Measurements from ENCODE around the gene CCDC148.

DNA sequence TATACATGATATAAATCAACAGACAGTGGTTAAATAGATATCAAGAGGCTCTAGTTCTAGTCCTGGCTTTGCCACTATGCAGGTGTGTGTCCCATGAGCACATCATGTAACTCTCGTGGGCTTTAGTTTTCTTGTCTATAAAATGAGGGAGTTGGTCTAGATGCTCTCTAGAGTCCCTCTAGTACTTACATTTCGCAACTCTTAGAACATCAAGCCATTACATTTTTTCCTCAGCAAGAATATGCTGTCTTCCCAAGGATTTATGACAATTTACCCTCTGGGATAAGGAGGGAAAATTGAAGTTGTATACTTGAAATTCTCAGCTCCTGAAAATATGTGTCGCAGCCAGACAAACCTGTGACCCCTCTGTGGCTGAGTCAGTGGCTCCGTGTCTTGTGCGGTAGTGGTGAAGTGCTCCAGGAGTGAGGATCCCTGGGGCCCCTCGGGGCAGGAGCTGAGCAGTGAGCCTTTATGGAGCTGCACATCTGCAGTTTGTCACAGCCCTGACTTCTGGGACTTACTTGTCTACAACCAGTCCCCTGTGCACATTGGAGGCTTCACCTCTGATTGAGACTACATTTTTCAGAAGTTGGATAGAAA, 7.0 kb upstream of the CCDC148 start:
- TF ChIP-seq, protein P1, sequence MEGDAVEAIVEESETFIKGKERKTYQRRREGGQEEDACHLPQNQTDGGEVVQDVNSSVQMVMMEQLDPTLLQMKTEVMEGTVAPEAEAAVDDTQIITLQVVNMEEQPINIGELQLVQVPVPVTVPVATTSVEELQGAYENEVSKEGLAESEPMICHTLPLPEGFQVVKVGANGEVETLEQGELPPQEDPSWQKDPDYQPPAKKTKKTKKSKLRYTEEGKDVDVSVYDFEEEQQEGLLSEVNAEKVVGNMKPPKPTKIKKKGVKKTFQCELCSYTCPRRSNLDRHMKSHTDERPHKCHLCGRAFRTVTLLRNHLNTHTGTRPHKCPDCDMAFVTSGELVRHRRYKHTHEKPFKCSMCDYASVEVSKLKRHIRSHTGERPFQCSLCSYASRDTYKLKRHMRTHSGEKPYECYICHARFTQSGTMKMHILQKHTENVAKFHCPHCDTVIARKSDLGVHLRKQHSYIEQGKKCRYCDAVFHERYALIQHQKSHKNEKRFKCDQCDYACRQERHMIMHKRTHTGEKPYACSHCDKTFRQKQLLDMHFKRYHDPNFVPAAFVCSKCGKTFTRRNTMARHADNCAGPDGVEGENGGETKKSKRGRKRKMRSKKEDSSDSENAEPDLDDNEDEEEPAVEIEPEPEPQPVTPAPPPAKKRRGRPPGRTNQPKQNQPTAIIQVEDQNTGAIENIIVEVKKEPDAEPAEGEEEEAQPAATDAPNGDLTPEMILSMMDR (IDR thresholded peaks at IDR 0.05) = no peak
- TF ChIP-seq EZH2 (IDR thresholded peaks at IDR 0.05; ENCODE audit: borderline replicate concordance, insufficient read depth, low read depth, low read length, poor library complexity, severe bottlenecking) = no peak
